ENCODE measurements around the gene PRPF40A.

Gene PRPF40A

DNA sequence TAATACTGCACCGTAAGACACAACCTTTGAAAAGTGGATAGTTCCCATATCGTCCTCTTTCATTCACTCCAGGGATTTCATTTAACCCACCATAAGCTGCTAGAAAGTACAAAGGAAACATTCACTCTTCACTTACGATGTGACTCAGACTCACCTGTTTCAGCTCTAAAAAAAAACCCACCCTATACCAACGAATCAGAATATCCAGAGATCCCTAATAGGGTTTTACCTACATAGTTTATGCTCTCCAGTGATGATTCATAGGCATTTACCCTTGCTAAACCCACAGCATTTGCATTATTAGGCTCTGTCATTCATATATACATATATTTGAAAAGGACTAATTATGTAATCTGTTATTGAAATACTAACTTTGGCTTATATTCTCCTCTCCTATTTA, 60.2 kb downstream of the PRPF40A start:
- no peak overlapping the region for H3K27ac ChIP-seq (ENCODE audit: low read length)
- H4K20me1 ChIP-seq (ENCODE audit: insufficient read depth, low read length), result no peaks in the 10 kb centered on the region
- no peak overlapping the region for H3K9ac ChIP-seq (ENCODE audit: low read length)
- peaks cover 19% of the 10 kb centered on the region for H3K36me3 ChIP-seq (replicated peaks; ENCODE audit: insufficient read depth, low read length)
- H3K4me2 ChIP-seq (ENCODE audit: low read depth, low read length), result no peak overlapping the region
- no peaks in the 10 kb centered on the region for H3K9me2 ChIP-seq (replicated peaks; ENCODE audit: insufficient read depth, low read length)
- H3K9me3 ChIP-seq (replicated peaks; ENCODE audit: insufficient read depth, low read length), result no peaks in the 10 kb centered on the region
- H3K4me1 ChIP-seq (ENCODE audit: low read length), result no peaks in the 10 kb centered on the region
- no peaks in the 10 kb centered on the region for H3K27me3 ChIP-seq (replicated peaks; ENCODE audit: insufficient read depth, low read length)
- H3F3A ChIP-seq (ENCODE audit: insufficient read depth, low read length), result no peaks in the 10 kb centered on the region
- H3K4me3 ChIP-seq (ENCODE audit: low read length), result no peak overlapping the region
- H2AFZ ChIP-seq (ENCODE audit: low read length), result no peak overlapping the region
- 0 out of 2 replicates have a peak, but pooled peaks cover under 1% of the 10 kb centered on the region for H3K79me2 ChIP-seq (ENCODE audit: low read length)
- DNase-seq, result no peak
- no peak for TF ChIP-seq EZH2phosphoT487 (IDR thresholded peaks at IDR 0.05; ENCODE audit: low read length)
- TF ChIP-seq, protein P1, sequence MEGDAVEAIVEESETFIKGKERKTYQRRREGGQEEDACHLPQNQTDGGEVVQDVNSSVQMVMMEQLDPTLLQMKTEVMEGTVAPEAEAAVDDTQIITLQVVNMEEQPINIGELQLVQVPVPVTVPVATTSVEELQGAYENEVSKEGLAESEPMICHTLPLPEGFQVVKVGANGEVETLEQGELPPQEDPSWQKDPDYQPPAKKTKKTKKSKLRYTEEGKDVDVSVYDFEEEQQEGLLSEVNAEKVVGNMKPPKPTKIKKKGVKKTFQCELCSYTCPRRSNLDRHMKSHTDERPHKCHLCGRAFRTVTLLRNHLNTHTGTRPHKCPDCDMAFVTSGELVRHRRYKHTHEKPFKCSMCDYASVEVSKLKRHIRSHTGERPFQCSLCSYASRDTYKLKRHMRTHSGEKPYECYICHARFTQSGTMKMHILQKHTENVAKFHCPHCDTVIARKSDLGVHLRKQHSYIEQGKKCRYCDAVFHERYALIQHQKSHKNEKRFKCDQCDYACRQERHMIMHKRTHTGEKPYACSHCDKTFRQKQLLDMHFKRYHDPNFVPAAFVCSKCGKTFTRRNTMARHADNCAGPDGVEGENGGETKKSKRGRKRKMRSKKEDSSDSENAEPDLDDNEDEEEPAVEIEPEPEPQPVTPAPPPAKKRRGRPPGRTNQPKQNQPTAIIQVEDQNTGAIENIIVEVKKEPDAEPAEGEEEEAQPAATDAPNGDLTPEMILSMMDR (IDR thresholded peaks at IDR 0.05; ENCODE audit: low read length), result no peak
- no peak for TF ChIP-seq EZH2 (optimal IDR thresholded peaks at IDR 0.05; ENCODE audit: low read depth, low read length)

DNA sequence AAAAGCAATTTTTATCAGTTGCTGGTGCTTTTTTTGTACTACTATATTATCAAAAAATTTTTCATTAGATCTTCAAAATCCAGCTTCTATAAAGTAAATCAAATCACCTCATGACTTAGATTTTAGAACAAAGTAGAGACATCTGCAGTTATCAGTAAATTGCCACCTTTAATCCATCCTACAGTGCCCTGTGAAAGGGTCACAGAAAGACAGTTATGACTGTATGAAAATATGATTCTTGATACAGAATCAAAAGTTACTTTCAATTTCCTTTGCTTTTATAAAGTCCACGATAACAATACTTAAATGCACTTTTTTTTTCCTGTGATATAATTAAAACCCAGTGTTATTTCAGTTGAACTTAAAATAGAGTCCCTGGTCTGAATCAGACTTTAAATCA, 61.4 kb downstream of the PRPF40A start:
- DNase-seq, result no peak
- TF ChIP-seq, protein P1 (IDR thresholded peaks at IDR 0.05; ENCODE audit: low read length), result no peak
- TF ChIP-seq EZH2 (optimal IDR thresholded peaks at IDR 0.05; ENCODE audit: low read depth, low read length) (no peak), EZH2phosphoT487 (IDR thresholded peaks at IDR 0.05; ENCODE audit: low read length) (no peak)
- no peaks in the 10 kb centered on the region for H3K79me2 ChIP-seq (ENCODE audit: low read length)
- no peaks in the 10 kb centered on the region for H3K9me2 ChIP-seq (replicated peaks; ENCODE audit: insufficient read depth, low read length)
- H3K9me3 ChIP-seq (replicated peaks; ENCODE audit: insufficient read depth, low read length), result no peaks in the 10 kb centered on the region
- no peaks in the 10 kb centered on the region for H3K4me1 ChIP-seq (ENCODE audit: low read length)
- no peaks in the 10 kb centered on the region for H3F3A ChIP-seq (ENCODE audit: insufficient read depth, low read length)
- no peak overlapping the region for H2AFZ ChIP-seq (ENCODE audit: low read length)
- peaks cover 18% of the 10 kb centered on the region for H3K36me3 ChIP-seq (replicated peaks; ENCODE audit: insufficient read depth, low read length)
- H3K4me2 ChIP-seq (ENCODE audit: low read depth, low read length), result no peak overlapping the region
- no peaks in the 10 kb centered on the region for H3K27me3 ChIP-seq (replicated peaks; ENCODE audit: insufficient read depth, low read length)
- no peaks in the 10 kb centered on the region for H4K20me1 ChIP-seq (ENCODE audit: insufficient read depth, low read length)
- no peak overlapping the region for H3K4me3 ChIP-seq (ENCODE audit: low read length)
- H3K27ac ChIP-seq (ENCODE audit: low read length), result no peak overlapping the region
- H3K9ac ChIP-seq (ENCODE audit: low read length), result no peak overlapping the region

DNA sequence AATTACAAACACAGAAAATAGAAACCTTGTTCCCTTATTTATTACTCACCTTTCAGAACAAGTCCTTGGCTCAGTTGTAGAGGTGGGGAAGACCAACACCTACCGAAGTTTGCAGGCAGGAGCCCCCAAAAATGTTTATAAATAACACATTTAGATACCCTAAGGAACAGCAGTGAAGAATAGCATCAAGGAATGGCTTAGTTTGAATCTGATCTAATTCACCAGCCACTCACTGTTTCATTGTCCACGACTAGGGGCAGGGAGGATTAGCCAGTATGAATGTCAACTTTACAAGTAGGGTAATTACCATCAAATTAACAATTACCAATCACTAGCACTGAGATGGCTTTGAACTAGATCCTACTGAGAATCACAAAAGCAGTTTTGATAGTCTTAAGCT, 65.4 kb downstream of the PRPF40A start:
- H3K79me2 ChIP-seq (ENCODE audit: low read length), result no peaks in the 10 kb centered on the region
- no peak overlapping the region for H3K27ac ChIP-seq (ENCODE audit: low read length)
- no peak for TF ChIP-seq EZH2phosphoT487 (IDR thresholded peaks at IDR 0.05; ENCODE audit: low read length)
- TF ChIP-seq EZH2 (optimal IDR thresholded peaks at IDR 0.05; ENCODE audit: low read depth, low read length), result no peak
- TF ChIP-seq, protein P1 (IDR thresholded peaks at IDR 0.05; ENCODE audit: low read length), result no peak
- no peaks in the 10 kb centered on the region for H3K9me3 ChIP-seq (replicated peaks; ENCODE audit: insufficient read depth, low read length)
- no peak overlapping the region for H3K9ac ChIP-seq (ENCODE audit: low read length)
- H3F3A ChIP-seq (ENCODE audit: insufficient read depth, low read length), result no peaks in the 10 kb centered on the region; the same call in 1 of the 2 replicates
- no peaks in the 10 kb centered on the region for H3K27me3 ChIP-seq (replicated peaks; ENCODE audit: insufficient read depth, low read length)
- H3K4me1 ChIP-seq (ENCODE audit: low read length), result peaks cover 3% of the 10 kb centered on the region; the same call in 1 of the 2 replicates
- H3K36me3 ChIP-seq (replicated peaks; ENCODE audit: insufficient read depth, low read length), result peaks cover 6% of the 10 kb centered on the region; the same call in 1 of the 2 replicates
- no peak overlapping the region for H3K4me3 ChIP-seq (ENCODE audit: low read length)
- H3K9me2 ChIP-seq (replicated peaks; ENCODE audit: insufficient read depth, low read length), result no peaks in the 10 kb centered on the region
- H4K20me1 ChIP-seq (ENCODE audit: insufficient read depth, low read length), result no peaks in the 10 kb centered on the region
- no peak overlapping the region for H3K4me2 ChIP-seq (ENCODE audit: low read depth, low read length)
- DNase-seq, result no peak
- H2AFZ ChIP-seq (ENCODE audit: low read length), result no peak overlapping the region

Data from MM.1S (cell line).